Endothelial cell (in vitro differentiated cells): ENCODE results near the gene NPHP4. TPM values are rescaled to one million over a fixed set of nuclear protein-coding genes. Genes with fewer than 3 reads are reported as not detected.

Experiments used
- DNase-seq: peaks from one replicate; pipeline ENCODE4 v3.0.0; 2021; ENCODE audit warnings: low spot score
- H3K27ac Mint-ChIP-seq: one replicate; pipeline ENCODE4 v1.8.0; 2021; ENCODE audit warnings: mixed read lengths, inconsistent platforms; ENCODE audit not compliant: unreplicated experiment
- H3K27me3 Mint-ChIP-seq: one replicate; pipeline ENCODE4 v1.8.0; 2021; ENCODE audit warnings: mild to moderate bottlenecking, moderate library complexity, mixed read lengths, inconsistent platforms; ENCODE audit not compliant: unreplicated experiment
- H3K36me3 Mint-ChIP-seq: one replicate; pipeline ENCODE4 v1.8.0; 2021; ENCODE audit warnings: mild to moderate bottlenecking, low read depth, mixed read lengths, inconsistent platforms; ENCODE audit not compliant: unreplicated experiment
- H3K4me1 Mint-ChIP-seq: one replicate; pipeline ENCODE4 v1.8.0; 2021; ENCODE audit warnings: mild to moderate bottlenecking, mixed read lengths, inconsistent platforms; ENCODE audit not compliant: unreplicated experiment
- H3K4me3 Mint-ChIP-seq: one replicate; pipeline ENCODE4 v1.8.0; 2021; ENCODE audit warnings: mild to moderate bottlenecking, mixed read lengths, inconsistent platforms; ENCODE audit not compliant: unreplicated experiment
- H3K9me3 Mint-ChIP-seq: one replicate; pipeline ENCODE4 v1.8.0; 2021; ENCODE audit warnings: mixed read lengths, inconsistent platforms; ENCODE audit not compliant: unreplicated experiment
- CTCF ChIP-seq: fragments of 200-600 bp; sonication (generic); IDR thresholded peaks from one replicate; pipeline ENCODE4 v1.5.0; 2021; ENCODE audit warnings: antibody characterized with exemption; ENCODE audit not compliant: unreplicated experiment
- total RNA-seq: library from RNA; stranded (reverse); fragmentation: NEBNext Ultra II Directional; extraction: Animal tissue kit (Norgen Biotek cat#: 25700); gene quantifications from one replicate; pipeline ENCODE4 v1.2.1, GENCODE V29; 2021; ENCODE audit not compliant: unreplicated experiment

The NPHP4 gene
- total RNA-seq, 1 donor from 2014 or later: 15.3 TPM

GRCh38 chr1:5837976-5838653, 154.1 kb downstream of the NPHP4 start:
- Mint-ChIP-seq H3K27ac (no peak overlapping the region), H3K36me3 (no peaks in the 10 kb centered on the region), H3K4me1 (no peaks in the 10 kb centered on the region), H3K9me3 (no peaks in the 10 kb centered on the region), H3K27me3 (peaks cover 5% of the 10 kb centered on the region), H3K4me3 (no peak overlapping the region)
- DNase-seq: no peak
- no peak for TF ChIP-seq CTCF

- Mint-ChIP-seq H3K36me3 (no peaks in the 10 kb centered on the region), H3K4me3 (no peak overlapping the region), H3K9me3 (no peaks in the 10 kb centered on the region), H3K4me1 (no peaks in the 10 kb centered on the region), H3K27me3 (peaks cover 5% of the 10 kb centered on the region), H3K27ac (no peak overlapping the region)
- TF ChIP-seq CTCF: no peak
- DNase-seq: no peak
Measured at GRCh38 chr1:5836776-5837440, 155.3 kb downstream of the NPHP4 start.

GRCh38 chr1:5835179-5835562, 157.1 kb downstream of the NPHP4 start:
- Mint-ChIP-seq H3K27me3 (peaks cover 6% of the 10 kb centered on the region), H3K4me3 (no peak overlapping the region), H3K36me3 (no peaks in the 10 kb centered on the region), H3K27ac (no peak overlapping the region), H3K4me1 (no peaks in the 10 kb centered on the region), H3K9me3 (no peaks in the 10 kb centered on the region)
- no peak for TF ChIP-seq CTCF
- no peak for DNase-seq

- no peak for DNase-seq
- no peak for TF ChIP-seq CTCF
- no peak overlapping the region for H3K4me3 Mint-ChIP-seq
- no peaks in the 10 kb centered on the region for H3K4me1 Mint-ChIP-seq
- peaks cover 6% of the 10 kb centered on the region for H3K27me3 Mint-ChIP-seq
- peaks cover 1% of the 10 kb centered on the region for H3K36me3 Mint-ChIP-seq
- no peaks in the 10 kb centered on the region for H3K9me3 Mint-ChIP-seq
- H3K27ac Mint-ChIP-seq: no peak overlapping the region
Measured at GRCh38 chr1:5834477-5835178, 157.6 kb downstream of the NPHP4 start.

- no peak for TF ChIP-seq CTCF
- H3K36me3 Mint-ChIP-seq: peaks cover 5% of the 10 kb centered on the region
- H3K27me3 Mint-ChIP-seq: peaks cover 8% of the 10 kb centered on the region
- H3K9me3 Mint-ChIP-seq: no peaks in the 10 kb centered on the region
- H3K27ac Mint-ChIP-seq: no peak overlapping the region
- no peak for DNase-seq
- H3K4me1 Mint-ChIP-seq: no peaks in the 10 kb centered on the region
- no peak overlapping the region for H3K4me3 Mint-ChIP-seq
Measured at GRCh38 chr1:5833911-5834310, 158.3 kb downstream of the NPHP4 start.
